ENCODE data around the gene SUGP2. TPM values are rescaled to one million over a fixed set of nuclear protein-coding genes. Genes with fewer than 3 reads are reported as not detected.
A peak's percentile ranks its signal among the peaks of the same experiment; 100 is the strongest.

The SUGP2 gene
- total RNA-seq, 2 experiments from 2014 or later = 104 to 112 TPM

DNA sequence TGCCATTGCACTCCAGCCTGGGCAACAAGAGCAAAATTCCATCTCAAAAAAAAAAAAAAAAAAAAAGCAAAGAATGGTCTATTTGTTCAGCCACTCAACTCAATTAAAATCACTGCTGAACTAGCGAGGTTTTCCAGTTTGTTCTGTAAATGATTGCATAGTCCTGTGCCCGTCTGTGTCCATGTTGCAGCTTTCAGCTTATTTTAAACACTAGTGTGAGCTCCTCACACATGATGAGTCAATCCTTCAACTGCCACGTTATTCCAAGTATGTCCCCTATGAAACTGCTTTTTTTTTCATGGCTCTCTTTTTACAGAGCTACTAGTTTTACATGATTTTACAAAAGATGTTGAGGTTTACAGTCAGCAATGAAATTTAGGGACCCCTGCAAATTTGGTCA is 12.2 kb downstream of the SUGP2 start:
- peaks cover 50% of the 10 kb centered on the region for H3K36me3 Mint-ChIP-seq (ENCODE audit: low read depth)
- H3K4me1 Mint-ChIP-seq (ENCODE audit: low read depth) = peaks cover 25% of the 10 kb centered on the region
- POLR2A ChIA-PET = interaction anchor here (1.0 kb wide), 1 partner anchor 10 kb away, joined by 4 read pairs; no protein-coding TSS in a partner anchor
- no peak overlapping the region for H3K4me3 Mint-ChIP-seq
- no peaks in the 10 kb centered on the region for H3K9me3 Mint-ChIP-seq
- H3K27me3 Mint-ChIP-seq = no peaks in the 10 kb centered on the region
- H3K27ac Mint-ChIP-seq = no peak overlapping the region
- intact Hi-C loops (cut with micrococcal nuclease) = no loop called here
- DNase-seq (no peak), ATAC-seq (no peak)
- TF ChIP-seq, protein P1, sequence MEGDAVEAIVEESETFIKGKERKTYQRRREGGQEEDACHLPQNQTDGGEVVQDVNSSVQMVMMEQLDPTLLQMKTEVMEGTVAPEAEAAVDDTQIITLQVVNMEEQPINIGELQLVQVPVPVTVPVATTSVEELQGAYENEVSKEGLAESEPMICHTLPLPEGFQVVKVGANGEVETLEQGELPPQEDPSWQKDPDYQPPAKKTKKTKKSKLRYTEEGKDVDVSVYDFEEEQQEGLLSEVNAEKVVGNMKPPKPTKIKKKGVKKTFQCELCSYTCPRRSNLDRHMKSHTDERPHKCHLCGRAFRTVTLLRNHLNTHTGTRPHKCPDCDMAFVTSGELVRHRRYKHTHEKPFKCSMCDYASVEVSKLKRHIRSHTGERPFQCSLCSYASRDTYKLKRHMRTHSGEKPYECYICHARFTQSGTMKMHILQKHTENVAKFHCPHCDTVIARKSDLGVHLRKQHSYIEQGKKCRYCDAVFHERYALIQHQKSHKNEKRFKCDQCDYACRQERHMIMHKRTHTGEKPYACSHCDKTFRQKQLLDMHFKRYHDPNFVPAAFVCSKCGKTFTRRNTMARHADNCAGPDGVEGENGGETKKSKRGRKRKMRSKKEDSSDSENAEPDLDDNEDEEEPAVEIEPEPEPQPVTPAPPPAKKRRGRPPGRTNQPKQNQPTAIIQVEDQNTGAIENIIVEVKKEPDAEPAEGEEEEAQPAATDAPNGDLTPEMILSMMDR (IDR thresholded peaks at IDR 0.05) = no peak
- CTCF ChIA-PET = no interaction called here

DNA sequence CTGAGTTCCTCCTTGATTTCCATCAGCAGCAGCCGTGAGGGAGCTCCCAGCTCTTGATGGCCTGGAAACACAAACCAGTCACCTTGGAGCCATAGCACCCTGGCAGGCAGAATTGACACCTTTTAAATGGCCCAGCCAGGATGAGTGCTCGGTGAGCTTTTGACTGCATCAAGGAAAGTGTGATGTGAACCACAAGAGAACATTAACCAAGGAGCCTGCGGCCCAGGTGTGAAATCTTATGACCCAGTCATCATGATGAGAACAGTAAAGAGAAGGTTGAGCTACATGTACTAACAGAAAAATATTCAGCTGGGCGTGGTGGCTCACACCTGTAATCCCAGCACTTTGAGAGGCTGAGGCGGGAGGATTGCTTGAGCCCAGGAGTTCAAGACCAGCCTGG is 22.8 kb downstream of the SUGP2 start:
- ChIA-PET CTCF (interaction anchor here (1.0 kb wide), 1 partner anchor 336 kb away, joined by 3 read pairs; no protein-coding TSS in a partner anchor), POLR2A (interaction anchor here (0.6 to 1.2 kb wide), 3 partner anchors 11 to 399 kb away, joined by 3 to 4 read pairs (median 3); no protein-coding TSS in a partner anchor)
- no peaks in the 10 kb centered on the region for H3K27me3 Mint-ChIP-seq
- no peak for DNase-seq
- ATAC-seq = no peak
- intact Hi-C loops (cut with micrococcal nuclease) = no loop called here
- H3K4me3 Mint-ChIP-seq = no peak overlapping the region
- peak overlapping the region; percentile 15 for H3K27ac Mint-ChIP-seq
- H3K9me3 Mint-ChIP-seq = no peaks in the 10 kb centered on the region
- no peaks in the 10 kb centered on the region for H3K4me1 Mint-ChIP-seq (ENCODE audit: low read depth)
- H3K36me3 Mint-ChIP-seq (ENCODE audit: low read depth) = peaks cover 39% of the 10 kb centered on the region
- TF ChIP-seq, protein P1 (IDR thresholded peaks at IDR 0.05) = no peak

DNA sequence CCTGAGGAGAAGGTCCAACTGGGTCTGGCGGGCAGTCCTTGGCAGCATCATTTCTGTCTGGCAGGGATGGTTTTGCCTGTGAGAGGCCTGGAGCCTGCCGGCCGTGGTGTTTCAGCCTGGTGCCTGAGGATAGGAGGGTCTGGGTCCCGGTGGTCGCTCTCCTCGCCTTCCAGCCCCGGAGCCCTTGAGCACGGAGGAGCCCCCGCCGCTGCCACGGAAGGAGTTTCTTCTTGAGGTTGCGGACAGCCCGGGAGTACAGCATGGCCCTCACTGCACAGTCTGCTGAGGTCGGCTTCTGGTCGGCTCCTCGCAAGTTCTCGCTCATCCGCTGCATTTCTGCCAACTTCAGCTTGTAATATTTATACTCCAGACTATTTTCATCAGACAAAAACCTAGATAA is 23.4 kb downstream of the SUGP2 start:
- H3K9me3 Mint-ChIP-seq = no peaks in the 10 kb centered on the region
- no peak overlapping the region for H3K4me3 Mint-ChIP-seq
- TF ChIP-seq, protein P1 (IDR thresholded peaks at IDR 0.05) = no peak
- H3K36me3 Mint-ChIP-seq (ENCODE audit: low read depth) = peaks cover 39% of the 10 kb centered on the region
- intact Hi-C loops (cut with micrococcal nuclease) = no loop called here
- no peak for ATAC-seq
- ChIA-PET POLR2A (interaction anchor here (0.6 to 1.2 kb wide), 3 partner anchors 17 to 399 kb away, joined by 3 read pairs; no protein-coding TSS in a partner anchor), CTCF (interaction anchor here (1.0 kb wide), 1 partner anchor 337 kb away, joined by 3 read pairs; no protein-coding TSS in a partner anchor)
- no peak for DNase-seq
- H3K4me1 Mint-ChIP-seq (ENCODE audit: low read depth) = no peaks in the 10 kb centered on the region
- no peaks in the 10 kb centered on the region for H3K27me3 Mint-ChIP-seq
- no peak overlapping the region for H3K27ac Mint-ChIP-seq

GRCh38 chr19:19006213-19006612 is 27.1 kb downstream of the SUGP2 start:
- Mint-ChIP-seq H3K27me3 (no peaks in the 10 kb centered on the region), H3K9me3 (no peaks in the 10 kb centered on the region), H3K4me1 (ENCODE audit: low read depth) (no peaks in the 10 kb centered on the region), H3K36me3 (ENCODE audit: low read depth) (peaks cover 45% of the 10 kb centered on the region), H3K27ac (no peak overlapping the region), H3K4me3 (no peak overlapping the region)
- CTCF ChIA-PET = no interaction called here
- POLR2A ChIA-PET = no interaction called here
- intact Hi-C loops (cut with micrococcal nuclease) = no loop called here
- DNase-seq (no peak), ATAC-seq (no peak)
- TF ChIP-seq, protein P1 (IDR thresholded peaks at IDR 0.05) = no peak

GRCh38 chr19:19004144-19004543 is 29.2 kb downstream of the SUGP2 start:
- H3K9me3 Mint-ChIP-seq = no peaks in the 10 kb centered on the region
- DNase-seq (no peak), ATAC-seq (no peak)
- ChIA-PET POLR2A (interaction anchor here (0.8 kb wide), 1 partner anchor 78 kb away, joined by 4 read pairs; no protein-coding TSS in a partner anchor), CTCF (no interaction called here)
- no peak overlapping the region for H3K27ac Mint-ChIP-seq
- no peak overlapping the region for H3K4me3 Mint-ChIP-seq
- intact Hi-C loops (cut with micrococcal nuclease) = no loop called here
- TF ChIP-seq, protein P1 (IDR thresholded peaks at IDR 0.05) = no peak
- peaks cover 45% of the 10 kb centered on the region for H3K36me3 Mint-ChIP-seq (ENCODE audit: low read depth)
- peaks cover 12% of the 10 kb centered on the region for H3K4me1 Mint-ChIP-seq (ENCODE audit: low read depth)
- no peaks in the 10 kb centered on the region for H3K27me3 Mint-ChIP-seq
